Skeletal muscle satellite cell (primary cell): ENCODE data around the gene KRT222.

Experiments
- H3K27me3 ChIP-seq: 2 replicates; pipeline ENCODE4 v1.7.0; 2013; ENCODE audit warnings: low read length; ENCODE audit not compliant: control insufficient read depth, insufficient read depth
- H3K36me3 ChIP-seq: 2 replicates; pipeline ENCODE4 v1.7.0; 2013; ENCODE audit warnings: mild to moderate bottlenecking, control low read depth, low read length; ENCODE audit not compliant: insufficient read depth
- H3K4me1 ChIP-seq: 2 replicates; pipeline ENCODE4 v1.7.0; 2013; ENCODE audit warnings: low read length; ENCODE audit not compliant: control insufficient read depth, insufficient read depth
- H3K4me2 ChIP-seq: 2 replicates; pipeline ENCODE4 v1.7.0; 2013; ENCODE audit warnings: mild to moderate bottlenecking, low read length
- H3K4me3 ChIP-seq: 2 replicates; pipeline ENCODE4 v1.7.0; 2013; ENCODE audit warnings: low read length
- H3K9ac ChIP-seq: 2 replicates; pipeline ENCODE4 v1.7.0; 2013; ENCODE audit warnings: mild to moderate bottlenecking, low read depth, low read length, moderate library complexity
- H3K9me3 ChIP-seq: replicated peaks from 2 replicates; pipeline ENCODE4 v1.7.0; 2013; ENCODE audit warnings: mild to moderate bottlenecking, control low read depth, low read length

KRT222 gene

DNA sequence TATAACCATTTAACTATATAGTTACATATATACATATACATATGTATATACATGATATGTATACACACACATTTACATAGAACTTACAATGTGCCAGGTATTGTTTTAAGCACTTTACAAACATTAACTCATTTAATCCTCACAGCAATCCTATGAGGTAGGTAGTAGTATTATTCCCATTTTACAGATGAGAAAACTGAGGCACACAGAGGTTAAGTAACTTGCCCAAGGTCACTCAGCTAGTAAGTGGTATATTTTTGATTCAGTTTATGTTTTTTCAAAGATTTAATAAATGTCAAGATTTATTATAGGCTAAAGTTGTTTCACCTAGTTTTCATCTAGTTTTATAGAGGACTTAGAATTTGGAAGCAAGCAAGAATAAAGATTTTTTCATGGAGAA is 6.6 kb downstream of the KRT222 start:
- H3K9ac ChIP-seq: no peak overlapping the region
- H3K4me1 ChIP-seq: no peaks in the 10 kb centered on the region
- H3K4me3 ChIP-seq: no peak overlapping the region
- no peaks in the 10 kb centered on the region for H3K36me3 ChIP-seq
- H3K27me3 ChIP-seq: peaks cover 51% of the 10 kb centered on the region
- no peak overlapping the region for H3K4me2 ChIP-seq
- no peaks in the 10 kb centered on the region for H3K9me3 ChIP-seq

- H3K9ac ChIP-seq: no peak overlapping the region
- peaks cover 7% of the 10 kb centered on the region for H3K4me1 ChIP-seq
- no peak overlapping the region for H3K4me2 ChIP-seq
- H3K4me3 ChIP-seq: no peak overlapping the region
- peaks cover 16% of the 10 kb centered on the region for H3K27me3 ChIP-seq
- no peaks in the 10 kb centered on the region for H3K36me3 ChIP-seq
- no peaks in the 10 kb centered on the region for H3K9me3 ChIP-seq
Measured at GRCh38 chr17:40651939-40652338, 13.0 kb downstream of the KRT222 start.

- Histone ChIP-seq H3K9ac (peak overlapping the region; percentile 97), H3K4me1 (peaks cover 13% of the 10 kb centered on the region), H3K9me3 (no peaks in the 10 kb centered on the region), H3K36me3 (peaks cover 19% of the 10 kb centered on the region), H3K4me3 (peak overlapping the region; percentile 91), H3K4me2 (peak overlapping the region; percentile 80), H3K27me3 (no peaks in the 10 kb centered on the region)
Measured at GRCh38 chr17:40648384-40648968, 16.5 kb downstream of the KRT222 start.

GRCh38 chr17:40647624-40648383 is 17.2 kb downstream of the KRT222 start, which contains the start of gene SMARCE1:
SMARCE1 (minus strand) TSS chr17:40647818; CDS start chr17:40645802, 2,016 bp downstream.
- Histone ChIP-seq H3K4me2 (peak within 1 kb of the TSS; percentile 80), H3K27me3 (no peaks in the 10 kb centered on the region), H3K9ac (peak within 1 kb of the TSS; percentile 97), H3K9me3 (no peaks in the 10 kb centered on the region), H3K4me1 (peaks cover 13% of the 10 kb centered on the region), H3K4me3 (peak within 1 kb of the TSS; percentile 91), H3K36me3 (peaks cover 26% of the 10 kb centered on the region)

DNA sequence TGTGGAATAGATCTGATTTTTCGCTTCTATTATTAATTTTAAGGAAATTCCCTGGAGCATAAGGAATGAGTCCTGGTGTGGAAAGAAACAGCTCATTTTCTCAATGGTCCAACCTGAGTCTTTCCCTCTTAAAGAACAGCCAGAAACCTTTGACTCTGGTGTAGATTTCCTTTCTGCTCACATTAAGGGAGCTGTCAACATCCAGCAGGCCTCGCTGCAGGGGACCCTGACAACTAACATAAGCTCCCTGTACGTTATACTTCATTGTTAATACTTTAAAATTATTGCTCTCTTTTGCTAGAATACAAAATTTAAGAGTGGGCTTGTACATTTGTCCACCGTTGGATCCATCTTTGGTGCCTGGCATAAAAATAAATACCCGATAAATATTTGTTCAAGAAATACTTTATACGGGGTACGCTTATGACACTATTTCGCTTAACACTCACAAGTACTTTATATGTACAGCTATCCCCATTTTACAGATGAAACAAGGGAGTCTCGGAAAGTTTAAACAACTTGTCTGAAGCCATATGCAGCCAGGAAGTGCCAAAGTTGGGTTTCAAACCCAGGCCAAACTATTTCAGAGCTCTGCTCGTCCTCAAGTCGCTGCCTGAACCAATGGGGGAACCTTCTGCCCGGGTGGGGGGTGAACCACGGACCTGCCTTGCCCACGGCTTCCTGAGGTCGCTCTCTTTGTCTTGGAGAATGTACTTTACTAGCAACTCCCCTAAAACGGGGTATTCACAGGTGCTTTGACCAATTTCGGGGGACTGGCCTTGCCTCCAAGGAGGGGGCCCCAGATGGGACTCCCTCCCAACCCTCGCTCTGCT is 18.0 kb downstream of the KRT222 start:
- Histone ChIP-seq H3K27me3 (no peaks in the 10 kb centered on the region), H3K4me2 (peak overlapping the region; percentile 80), H3K4me3 (peak overlapping the region; percentile 91), H3K9me3 (no peaks in the 10 kb centered on the region), H3K4me1 (peaks cover 13% of the 10 kb centered on the region), H3K9ac (peak overlapping the region; percentile 97), H3K36me3 (peaks cover 34% of the 10 kb centered on the region)

DNA sequence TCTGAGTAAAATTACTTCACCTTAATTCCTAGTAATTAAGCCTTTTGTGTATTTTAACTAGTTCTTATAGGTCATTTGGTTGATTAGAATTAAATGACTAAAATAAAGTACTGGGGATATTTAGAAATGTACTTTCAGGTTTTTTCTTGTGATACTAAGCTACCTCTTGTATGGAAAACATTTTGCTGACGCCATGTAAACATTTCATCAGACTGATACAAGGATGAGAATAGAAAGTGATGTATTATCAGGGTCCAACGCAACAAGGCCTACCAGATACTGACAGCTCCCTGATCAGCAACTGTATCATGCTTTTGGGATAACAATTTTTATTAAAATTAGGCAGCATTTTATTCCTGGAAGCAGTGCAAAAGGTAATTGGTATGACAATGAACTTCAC is 19.0 kb downstream of the KRT222 start:
- Histone ChIP-seq H3K36me3 (peaks cover 44% of the 10 kb centered on the region), H3K9ac (peak overlapping the region; percentile 97), H3K4me1 (peaks cover 13% of the 10 kb centered on the region), H3K4me3 (peak overlapping the region; percentile 91), H3K4me2 (peak overlapping the region; percentile 80), H3K9me3 (no peaks in the 10 kb centered on the region), H3K27me3 (no peaks in the 10 kb centered on the region)

DNA sequence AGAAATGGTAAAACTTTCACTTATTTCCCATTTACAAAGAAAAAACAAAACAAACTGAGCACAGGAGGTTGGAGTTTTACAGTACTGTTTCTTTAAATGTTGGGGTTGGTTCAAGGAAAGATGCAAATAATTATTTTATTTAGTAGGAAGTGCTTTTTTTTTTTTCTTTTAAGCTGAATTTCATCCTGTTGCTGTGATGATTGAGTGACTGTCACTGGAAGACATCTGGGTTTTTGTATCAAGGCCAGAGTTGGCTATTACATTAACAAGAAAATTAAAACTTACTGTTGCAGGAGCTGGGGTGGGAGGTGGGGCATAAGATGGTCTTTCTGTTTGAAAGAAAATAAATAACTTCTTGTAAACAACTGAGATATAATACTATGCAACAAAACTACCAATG is 19.7 kb downstream of the KRT222 start:
- Histone ChIP-seq H3K4me1 (peaks cover 13% of the 10 kb centered on the region), H3K4me2 (peak overlapping the region; percentile 80), H3K27me3 (no peaks in the 10 kb centered on the region), H3K9me3 (no peaks in the 10 kb centered on the region), H3K36me3 (peaks cover 51% of the 10 kb centered on the region), H3K4me3 (no peak overlapping the region), H3K9ac (peak overlapping the region; percentile 97)

DNA sequence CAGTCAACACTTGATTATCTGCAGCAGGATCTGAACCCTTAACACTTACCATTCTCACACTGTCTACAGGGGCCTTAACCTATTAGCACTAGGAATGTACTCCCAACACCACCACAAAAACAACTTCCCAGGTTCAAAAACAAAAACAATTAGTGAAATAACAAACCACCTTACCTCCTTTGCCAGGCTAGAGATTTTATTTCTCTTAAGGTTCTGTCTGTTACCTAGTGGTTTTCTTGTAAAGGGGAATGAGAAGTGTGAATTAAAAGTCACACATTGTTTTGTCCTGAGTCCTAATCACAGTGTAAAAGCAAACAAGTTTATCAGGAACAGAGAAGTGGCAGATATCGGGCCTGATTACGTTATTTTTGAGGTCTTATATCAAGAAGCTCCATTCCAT is 27.0 kb downstream of the KRT222 start:
- Histone ChIP-seq H3K27me3 (no peaks in the 10 kb centered on the region), H3K36me3 (peaks cover 92% of the 10 kb centered on the region), H3K9ac (no peak overlapping the region), H3K4me1 (no peaks in the 10 kb centered on the region), H3K4me3 (no peak overlapping the region), H3K9me3 (no peaks in the 10 kb centered on the region), H3K4me2 (no peak overlapping the region)

- H3K4me2 ChIP-seq: no peak overlapping the region
- H3K4me3 ChIP-seq: no peak overlapping the region
- H3K4me1 ChIP-seq: no peaks in the 10 kb centered on the region
- H3K27me3 ChIP-seq: no peaks in the 10 kb centered on the region
- peaks cover 96% of the 10 kb centered on the region for H3K36me3 ChIP-seq
- no peaks in the 10 kb centered on the region for H3K9me3 ChIP-seq
- H3K9ac ChIP-seq: no peak overlapping the region
Measured at GRCh38 chr17:40633871-40634270, 31.1 kb downstream of the KRT222 start.

DNA sequence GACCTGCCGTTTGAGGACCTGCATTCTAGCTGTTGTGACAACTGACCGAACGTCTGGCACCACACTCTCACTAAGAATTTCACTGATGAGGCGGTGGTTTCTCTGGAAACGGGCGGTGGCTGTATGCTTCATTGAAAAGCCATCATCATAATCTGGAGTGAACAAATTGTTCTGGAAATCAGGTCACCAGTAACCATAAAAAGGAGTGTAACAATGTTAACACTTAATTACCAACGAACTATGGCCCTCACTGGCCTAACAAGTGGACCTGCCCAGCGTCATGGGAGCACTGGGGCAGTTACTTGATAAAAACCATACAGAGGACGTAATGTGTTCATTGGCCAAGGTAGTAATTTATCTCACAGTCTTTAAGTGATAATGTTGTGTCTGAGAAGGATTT is 32.8 kb downstream of the KRT222 start:
- no peaks in the 10 kb centered on the region for H3K9me3 ChIP-seq
- H3K27me3 ChIP-seq: no peaks in the 10 kb centered on the region
- no peaks in the 10 kb centered on the region for H3K4me1 ChIP-seq
- no peak overlapping the region for H3K9ac ChIP-seq
- no peak overlapping the region for H3K4me3 ChIP-seq
- H3K4me2 ChIP-seq: no peak overlapping the region
- H3K36me3 ChIP-seq: peaks cover 92% of the 10 kb centered on the region

DNA sequence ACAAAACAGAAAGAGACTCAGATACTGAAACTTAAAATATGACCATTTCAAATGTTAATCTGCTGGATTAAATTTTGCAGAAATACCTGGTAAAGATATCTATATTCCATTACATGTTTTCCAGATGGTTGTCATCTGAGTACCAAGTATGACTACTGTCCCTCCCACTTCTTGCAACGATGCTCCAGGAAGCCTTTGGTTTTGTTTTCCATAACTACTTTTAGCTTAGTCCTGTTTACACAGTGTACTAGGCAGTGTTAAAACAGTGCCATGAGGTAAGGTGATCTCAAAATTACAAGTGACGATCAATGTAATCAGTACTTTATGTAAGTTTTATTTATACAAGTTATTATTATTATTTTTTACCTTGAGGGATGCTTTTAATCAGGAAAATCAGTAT is 35.1 kb downstream of the KRT222 start:
- Histone ChIP-seq H3K9ac (no peak overlapping the region), H3K4me2 (no peak overlapping the region), H3K9me3 (no peaks in the 10 kb centered on the region), H3K4me3 (no peak overlapping the region), H3K36me3 (peaks cover 70% of the 10 kb centered on the region), H3K4me1 (no peaks in the 10 kb centered on the region), H3K27me3 (no peaks in the 10 kb centered on the region)
